AG04450 (cell line): ENCODE results near the gene NCOA1. TPM values are rescaled to one million over a fixed set of nuclear protein-coding genes. Genes with fewer than 3 reads are reported as not detected.

ENCODE experiments used
- CTCF ChIA-PET: fragments of 300-600, 350-600 bp; formaldehyde crosslinking; extraction: SDS; loops from one replicate; lab custom pipeline; 2022; ENCODE audit warnings: antibody characterized with exemption, inconsistent platforms; lab: Charles Lee
- POLR2A ChIA-PET: fragments of 350-600 bp; formaldehyde crosslinking; extraction: SDS; loops from one replicate; lab custom pipeline; 2021; ENCODE audit warnings: antibody characterized with exemption, inconsistent platforms; lab: Yijun Ruan, JAX
- DNase-seq: peaks from one replicate; pipeline ENCODE4 v3.0.0-alpha.2; 2011; ENCODE audit warnings: low read depth, low spot score
- H3K27ac ChIP-seq: one replicate; pipeline ENCODE4 v1.5.1; 2012; ENCODE audit warnings: low read depth, low read length, control low read depth
- H3K27me3 ChIP-seq: one replicate; pipeline ENCODE4 v1.6.0; 2012; ENCODE audit warnings: low read length; ENCODE audit not compliant: control insufficient read depth, insufficient read depth
- H3K4me3 ChIP-seq: 2 replicates; pipeline ENCODE4 v1.5.1; 2011; ENCODE audit warnings: mild to moderate bottlenecking, low read depth, low read length, control low read depth
- H3K9me3 ChIP-seq: 2 replicates; pipeline ENCODE4 v1.5.1; 2012; ENCODE audit warnings: low read length; ENCODE audit not compliant: control insufficient read depth, insufficient read depth
- CTCF ChIP-seq: IDR thresholded peaks from 2 replicates; pipeline ENCODE4 v1.5.1; 2011; ENCODE audit warnings: low read depth, low read length, control low read depth, inconsistent platforms
- polyA plus RNA-seq: library from polyadenylated mRNA; depleted of rRNA; stranded (reverse); fragments of >200 nt; gene quantifications from 2 replicates; pipeline ENCODE4 v1.2.3, GENCODE V29; 2011

The NCOA1 gene
- polyA plus RNA-seq, 1 experiment, result 20.8 TPM

- ChIA-PET CTCF (interaction anchor here (0.5 to 2.8 kb wide), 8 partner anchors 10 to 225 kb away, joined by 3 to 34 read pairs (median 3); partner anchors contain the start of genes CENPO and PTRHD1), POLR2A (no interaction called here)
- DNase-seq, result no peak
- H3K27ac ChIP-seq, result no peak overlapping the region
- no peak for TF ChIP-seq CTCF
- H3K27me3 ChIP-seq, result no peaks in the 10 kb centered on the region
- no peak overlapping the region for H3K4me3 ChIP-seq
- H3K9me3 ChIP-seq, result no peaks in the 10 kb centered on the region
Measured at GRCh38 chr2:24611631-24612030, 120.6 kb downstream of the NCOA1 start.

GRCh38 chr2:24613154-24613814 lies 122.2 kb downstream of the NCOA1 start:
- TF ChIP-seq CTCF, result peak; percentile 63
- no peak overlapping the region for H3K4me3 ChIP-seq
- H3K27me3 ChIP-seq, result no peaks in the 10 kb centered on the region
- H3K9me3 ChIP-seq, result no peaks in the 10 kb centered on the region
- ChIA-PET POLR2A (no interaction called here), CTCF (interaction anchor here (0.5 to 2.8 kb wide), 18 partner anchors 9 to 217 kb away, joined by 3 to 34 read pairs (median 4); partner anchors contain the start of genes CENPO and PTRHD1)
- no peak overlapping the region for H3K27ac ChIP-seq
- peak; percentile 27 for DNase-seq

GRCh38 chr2:24616616-24617015 lies 125.6 kb downstream of the NCOA1 start:
- no peak overlapping the region for H3K4me3 ChIP-seq
- no peak overlapping the region for H3K27ac ChIP-seq
- no peaks in the 10 kb centered on the region for H3K9me3 ChIP-seq
- H3K27me3 ChIP-seq, result no peaks in the 10 kb centered on the region
- POLR2A ChIA-PET, result no interaction called here
- no peak for TF ChIP-seq CTCF
- no peak for DNase-seq
- CTCF ChIA-PET, result no interaction called here

GRCh38 chr2:24617424-24617823 lies 126.4 kb downstream of the NCOA1 start:
- ChIA-PET POLR2A (no interaction called here), CTCF (no interaction called here)
- no peaks in the 10 kb centered on the region for H3K9me3 ChIP-seq
- no peaks in the 10 kb centered on the region for H3K27me3 ChIP-seq
- no peak overlapping the region for H3K4me3 ChIP-seq
- no peak for TF ChIP-seq CTCF
- H3K27ac ChIP-seq, result no peak overlapping the region
- DNase-seq, result no peak

GRCh38 chr2:24618144-24618543 lies 127.1 kb downstream of the NCOA1 start:
- no peak overlapping the region for H3K4me3 ChIP-seq

More at GRCh38 chr2:24618144-24618543, 127.1 kb downstream of the NCOA1 start:
- no peaks in the 10 kb centered on the region for H3K9me3 ChIP-seq
- POLR2A ChIA-PET, result no interaction called here
- CTCF ChIA-PET, result no interaction called here
- DNase-seq, result no peak
- H3K27me3 ChIP-seq, result no peaks in the 10 kb centered on the region
- H3K27ac ChIP-seq, result no peak overlapping the region
- TF ChIP-seq CTCF, result no peak
